Left lung (tissue), 10 donors: ENCODE results near the gene EXOSC7. TPM values are rescaled to one million over a fixed set of nuclear protein-coding genes. Genes with fewer than 3 reads are reported as not detected.

Experiments
- ATAC-seq: fragments of 200-7000 bp; cut with Tn5 transposase; one replicate; pipeline ENCODE4 v1.9.1; 2020; ENCODE audit warnings: moderate library complexity
- DNase-seq, 4 donors: peaks; one replicate each; pipeline ENCODE4 v3.0.0-alpha.2; 2013 to 2020
- H3K27ac ChIP-seq, 2 donors: fragments of 200-600 bp; sonication (generic) in 1 of 2; one replicate each; pipeline versions ENCODE4 v1.5.0 to v1.8.0; 2020 to 2021
- H3K27me3 ChIP-seq, 2 donors: fragments of 200-600 bp; sonication (generic) in 1 of 2; one replicate each; pipeline versions ENCODE4 v1.5.0 to v1.8.0; 2020 to 2021
- H3K36me3 ChIP-seq, 2 donors: fragments of 200-600 bp; sonication (generic) in 1 of 2; one replicate each; pipeline versions ENCODE4 v1.5.0 to v1.8.0; 2020 to 2021
- H3K4me1 ChIP-seq, 2 donors: fragments of 200-600 bp; one replicate each; pipeline ENCODE4 v1.8.0; 2021
- H3K4me3 ChIP-seq, 2 donors: fragments of 200-600 bp; sonication (generic) in 1 of 2; one replicate each; pipeline versions ENCODE4 v1.5.0 to v1.8.0; 2020 to 2021; ENCODE audit warnings: mild to moderate bottlenecking in 1 of 2
- H3K9me3 ChIP-seq, 2 donors: fragments of 200-600 bp; sonication (generic) in 1 of 2; one replicate each; pipeline versions ENCODE4 v1.5.0 to v1.8.0; 2020 to 2021
- intact Hi-C, 2 donors: fragments of 100-400 bp; cut with DNase I; formaldehyde crosslinking; loops; one replicate each; pipeline versions ENCODE4 v1.11.2 to v1.14.2; 2022
- polyA plus RNA-seq, 6 donors: library from polyadenylated mRNA; unstranded; fragments of 120-200 nt; gene quantifications; one replicate each; pipeline ENCODE4 v1.2.1, GENCODE V29; 2013; ENCODE audit not compliant: insufficient read length in 6 of 6
- total RNA-seq, 2 donors: library from RNA; stranded (reverse); fragmentation: NEBNext Ultra II Directional; extraction: Animal tissue kit (Norgen Biotek cat#: 25700); gene quantifications; one replicate each; pipeline ENCODE4 v1.2.1, GENCODE V29; 2021
- TF ChIP-seq, protein P1 (sequence below), 2 donors: fragments of 200-600 bp; sonication (generic) in 1 of 2; IDR thresholded peaks; one replicate each; pipeline versions ENCODE4 v1.5.0 to v1.8.0; 2021; ENCODE audit warnings: antibody characterized with exemption in 2 of 2
- donor health status: DM: no; HTN: yes; CAD: no.
- donor health status: DM: no; HTN: no; CAD: no.

The EXOSC7 gene
- total and polyA plus RNA-seq, 8 donors: 33.2 to 76.2 (median 61.3) TPM

DNA sequence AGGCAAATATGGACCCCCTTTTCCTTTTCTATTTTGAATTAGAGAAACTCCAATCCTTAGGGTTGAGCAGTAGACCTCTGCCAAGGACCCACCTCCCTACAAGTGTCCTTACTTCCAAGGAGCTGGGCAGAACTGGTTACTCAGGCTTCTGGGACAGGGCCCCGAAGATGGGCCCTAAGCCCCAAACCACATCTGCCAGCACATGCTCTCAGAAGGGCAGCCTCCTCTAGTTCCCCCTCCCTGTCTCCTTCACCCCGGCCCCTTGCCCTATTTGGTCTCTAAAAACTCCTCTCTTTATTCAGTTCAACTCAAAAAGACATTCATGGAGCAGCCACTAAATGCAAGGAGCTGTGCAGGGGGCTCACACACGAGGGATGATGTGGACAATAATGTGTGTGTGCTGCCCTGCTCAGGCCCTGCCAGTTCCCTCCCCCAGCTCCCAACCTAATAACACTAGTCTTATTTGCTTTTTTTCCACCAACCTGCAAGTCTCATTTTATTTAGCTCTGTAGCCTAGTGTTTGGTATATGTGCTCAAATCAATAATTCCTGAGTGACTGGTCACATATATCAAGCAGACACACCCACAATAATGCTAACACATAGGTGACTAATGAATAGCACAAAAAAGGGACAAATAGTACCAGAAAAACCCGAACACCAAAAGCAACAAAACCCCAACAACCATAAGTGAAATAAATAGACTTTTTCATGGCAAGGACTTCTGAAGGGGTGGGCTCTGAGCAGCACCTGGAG, 12.3 kb upstream of the EXOSC7 start:
- DNase-seq (no peak), ATAC-seq (peak; percentile 29)
- no peaks in the 10 kb centered on the region for H3K9me3 ChIP-seq
- peaks cover 0 to 6% of the 10 kb centered on the region in 2 donors for H3K36me3 ChIP-seq
- H3K27ac ChIP-seq: peak overlapping the region in 1 of 2 donors; percentile 28
- H3K4me1 ChIP-seq: peaks cover 13 to 85% of the 10 kb centered on the region in 2 donors
- intact Hi-C loops: no loop called here
- no peaks in the 10 kb centered on the region for H3K27me3 ChIP-seq
- no peak overlapping the region for H3K4me3 ChIP-seq
- TF ChIP-seq, protein P1, sequence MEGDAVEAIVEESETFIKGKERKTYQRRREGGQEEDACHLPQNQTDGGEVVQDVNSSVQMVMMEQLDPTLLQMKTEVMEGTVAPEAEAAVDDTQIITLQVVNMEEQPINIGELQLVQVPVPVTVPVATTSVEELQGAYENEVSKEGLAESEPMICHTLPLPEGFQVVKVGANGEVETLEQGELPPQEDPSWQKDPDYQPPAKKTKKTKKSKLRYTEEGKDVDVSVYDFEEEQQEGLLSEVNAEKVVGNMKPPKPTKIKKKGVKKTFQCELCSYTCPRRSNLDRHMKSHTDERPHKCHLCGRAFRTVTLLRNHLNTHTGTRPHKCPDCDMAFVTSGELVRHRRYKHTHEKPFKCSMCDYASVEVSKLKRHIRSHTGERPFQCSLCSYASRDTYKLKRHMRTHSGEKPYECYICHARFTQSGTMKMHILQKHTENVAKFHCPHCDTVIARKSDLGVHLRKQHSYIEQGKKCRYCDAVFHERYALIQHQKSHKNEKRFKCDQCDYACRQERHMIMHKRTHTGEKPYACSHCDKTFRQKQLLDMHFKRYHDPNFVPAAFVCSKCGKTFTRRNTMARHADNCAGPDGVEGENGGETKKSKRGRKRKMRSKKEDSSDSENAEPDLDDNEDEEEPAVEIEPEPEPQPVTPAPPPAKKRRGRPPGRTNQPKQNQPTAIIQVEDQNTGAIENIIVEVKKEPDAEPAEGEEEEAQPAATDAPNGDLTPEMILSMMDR (IDR thresholded peaks at IDR 0.05): no peak

DNA sequence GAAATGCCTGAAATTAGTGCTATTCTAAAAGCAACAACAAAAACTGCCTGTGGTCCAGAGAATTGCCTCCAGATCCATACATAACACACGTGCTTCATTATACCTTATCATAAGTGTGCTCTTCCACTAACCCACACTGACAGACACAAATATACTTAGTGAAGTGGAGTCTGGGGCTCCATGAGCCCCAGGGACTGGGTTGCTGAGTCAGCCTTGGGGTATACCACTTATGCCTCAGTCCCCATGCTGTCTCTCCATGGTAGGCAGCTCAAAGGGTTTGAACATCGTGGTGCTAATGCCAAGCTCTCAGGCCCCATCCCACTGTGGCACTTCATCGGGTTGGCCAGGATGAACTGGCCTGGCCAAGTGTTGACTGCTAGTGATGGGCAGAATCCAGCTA, 10.9 kb upstream of the EXOSC7 start:
- intact Hi-C loops: no loop called here
- DNase-seq (no peak), ATAC-seq (no peak)
- no peaks in the 10 kb centered on the region for H3K27me3 ChIP-seq
- H3K9me3 ChIP-seq: no peaks in the 10 kb centered on the region
- no peak overlapping the region for H3K4me3 ChIP-seq
- H3K36me3 ChIP-seq: no peaks in the 10 kb centered on the region
- H3K27ac ChIP-seq: no peak overlapping the region
- H3K4me1 ChIP-seq: peaks cover 13 to 90% of the 10 kb centered on the region in 2 donors
- TF ChIP-seq, protein P1 (IDR thresholded peaks at IDR 0.05): no peak

DNA sequence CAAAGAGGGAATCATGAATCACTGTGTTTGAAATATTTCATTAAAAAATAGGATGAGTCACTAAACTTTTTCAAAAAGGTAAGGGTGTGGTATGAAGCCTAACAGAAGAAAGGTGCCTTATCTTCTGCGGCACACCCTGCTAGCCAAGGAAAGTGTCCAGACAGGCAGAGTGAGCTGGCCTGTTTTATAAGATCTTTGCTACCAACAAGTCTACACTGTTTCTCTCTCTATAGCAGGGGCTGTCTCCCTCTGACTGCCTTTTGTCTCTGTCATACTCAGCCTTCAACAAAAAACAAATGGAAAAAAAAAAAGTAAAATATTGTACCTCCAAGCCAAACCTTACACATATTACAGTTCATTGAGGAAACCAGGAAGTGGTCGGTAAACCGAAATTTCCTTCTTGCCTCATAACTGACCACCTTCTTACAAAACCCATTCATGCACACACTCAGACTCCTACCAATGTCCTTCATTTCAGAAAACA, 9.2 kb upstream of the EXOSC7 start:
- H3K4me1 ChIP-seq: peaks cover 13 to 84% of the 10 kb centered on the region in 2 donors
- intact Hi-C loops: no loop called here
- DNase-seq (no peak), ATAC-seq (peak; percentile 37)
- peak overlapping the region in 1 of 2 donors; percentile 73 for H3K27ac ChIP-seq
- H3K36me3 ChIP-seq: no peaks in the 10 kb centered on the region
- H3K27me3 ChIP-seq: no peaks in the 10 kb centered on the region
- TF ChIP-seq, protein P1 (IDR thresholded peaks at IDR 0.05): no peak
- no peaks in the 10 kb centered on the region for H3K9me3 ChIP-seq
- H3K4me3 ChIP-seq: no peak overlapping the region

DNA sequence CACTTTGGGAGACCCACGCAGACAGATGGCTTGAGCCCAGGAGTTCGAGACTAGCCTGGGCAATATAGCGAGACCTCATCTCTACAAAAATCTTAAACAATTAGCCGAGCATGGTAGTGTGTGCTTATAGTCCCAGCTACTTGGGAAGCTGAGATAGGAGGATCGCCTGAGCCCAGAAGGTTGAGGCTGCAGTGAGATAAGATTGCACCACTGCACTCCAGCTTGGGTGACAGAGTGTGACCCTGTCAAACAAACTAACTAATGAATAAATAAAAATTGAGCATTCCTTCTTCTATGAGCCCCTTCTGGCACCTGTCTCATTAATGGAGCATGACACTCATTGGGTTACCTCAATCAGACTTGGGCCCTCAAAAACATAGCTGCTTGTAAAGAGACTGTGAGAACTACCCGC, 7.6 kb upstream of the EXOSC7 start:
- Histone ChIP-seq H3K9me3 (no peaks in the 10 kb centered on the region), H3K27ac (peak overlapping the region in 1 of 2 donors; percentile 73), H3K4me1 (peaks cover 13 to 88% of the 10 kb centered on the region in 2 donors), H3K27me3 (no peaks in the 10 kb centered on the region), H3K36me3 (no peaks in the 10 kb centered on the region), H3K4me3 (no peak overlapping the region)
- intact Hi-C loops: no loop called here
- no peak for ATAC-seq
- no peak for DNase-seq
- TF ChIP-seq, protein P1 (IDR thresholded peaks at IDR 0.05): no peak

DNA sequence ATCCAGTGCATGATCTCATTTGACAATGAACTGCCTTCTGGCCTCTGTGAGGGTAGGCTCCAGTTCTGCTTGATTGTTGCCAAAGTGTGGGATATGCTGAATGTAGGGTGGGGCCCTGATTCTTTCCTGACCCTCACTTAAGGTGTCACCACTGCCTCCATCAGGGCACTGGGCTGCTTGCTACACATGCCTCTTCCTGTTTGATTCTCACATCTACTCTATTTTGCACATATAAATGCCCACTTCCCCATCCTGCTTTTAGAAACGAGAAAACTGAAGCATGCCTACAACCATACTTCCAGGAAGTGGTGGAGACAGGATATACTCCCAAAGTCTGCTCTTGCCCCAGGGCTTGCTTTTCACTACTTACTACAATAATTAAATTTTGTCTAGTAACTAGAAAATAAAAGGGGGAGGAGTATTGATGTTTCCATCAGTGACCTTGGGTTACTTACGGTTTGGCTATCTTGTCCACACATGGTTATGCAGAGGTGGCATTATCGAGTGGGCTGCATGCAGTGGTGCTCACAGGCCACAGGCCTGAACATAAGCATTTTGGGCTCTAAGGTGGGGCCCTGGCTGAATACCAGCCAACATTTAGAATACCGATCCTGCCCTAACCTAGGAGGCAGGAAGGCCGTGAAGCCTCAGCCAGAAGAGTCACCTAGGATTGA, 6.8 kb upstream of the EXOSC7 start:
- Histone ChIP-seq H3K4me1 (peaks cover 8 to 87% of the 10 kb centered on the region in 2 donors), H3K9me3 (no peaks in the 10 kb centered on the region), H3K36me3 (no peaks in the 10 kb centered on the region), H3K27me3 (no peaks in the 10 kb centered on the region), H3K27ac (peak overlapping the region in 1 of 2 donors; percentile 73), H3K4me3 (no peak overlapping the region)
- TF ChIP-seq, protein P1 (IDR thresholded peaks at IDR 0.05): no peak
- intact Hi-C loops: no loop called here
- ATAC-seq (no peak), DNase-seq (no peak)
